ENCODE results near the gene CDK14.

CDK14 gene

DNA sequence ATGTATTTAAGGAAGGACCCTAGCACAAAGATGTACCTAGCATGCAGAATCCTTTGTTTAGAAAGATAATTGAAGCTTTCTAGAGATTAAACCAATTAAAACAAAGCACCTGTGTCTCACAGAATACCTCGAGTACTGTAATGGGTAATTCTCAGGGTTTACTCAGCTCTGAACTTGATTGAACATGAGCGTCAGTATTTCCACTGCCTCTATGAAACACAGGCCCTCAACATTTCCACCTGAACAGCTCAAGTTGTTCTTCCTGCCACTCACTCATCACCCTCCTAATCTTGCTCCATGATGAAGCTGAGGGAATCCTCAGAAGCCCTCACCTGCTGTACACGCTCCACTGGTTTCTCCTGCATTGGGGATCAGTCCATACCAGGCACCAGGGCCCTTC, 634.4 kb downstream of the CDK14 start:
- Histone ChIP-seq H3K9ac (ENCODE audit: insufficient read length) (no peak overlapping the region), H3K36me3 (ENCODE audit: insufficient read depth, low read length) (no peaks in the 10 kb centered on the region), H3K4me3 (no peak overlapping the region), H3K27ac (no peak overlapping the region), H3K9me3 (ENCODE audit: low read depth, low read length) (no peaks in the 10 kb centered on the region)
- no peak for DNase-seq (ENCODE audit: low read depth, low spot score)
- no peak for TF ChIP-seq POLR2AphosphoS5 (IDR thresholded peaks at IDR 0.05; ENCODE audit: borderline replicate concordance, low read depth, low read length)
- no peak for TF ChIP-seq FOXP2 (optimal IDR thresholded peaks at IDR 0.05; ENCODE audit: control extremely low read depth, extremely low read length, insufficient read depth)
- no peak for TF ChIP-seq EZH2 (IDR thresholded peaks at IDR 0.05)

DNA sequence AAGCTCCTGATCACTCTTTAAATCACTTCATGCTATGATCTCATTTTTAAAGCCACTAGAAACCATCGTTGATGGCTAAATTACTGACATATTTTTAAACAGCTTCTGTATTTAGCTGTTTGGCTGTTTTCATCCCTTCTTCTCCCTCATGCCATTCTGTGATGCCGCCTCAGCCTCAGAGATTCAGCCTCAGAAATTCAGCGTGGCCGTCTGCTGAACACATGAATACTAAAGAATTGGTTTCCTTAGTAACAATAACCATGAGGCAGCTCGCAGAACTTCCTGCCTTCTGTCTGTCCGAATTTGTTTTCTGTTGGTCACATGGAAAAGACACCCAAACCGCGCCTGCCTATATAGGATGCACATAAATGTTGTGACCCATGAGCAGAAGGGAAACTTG, 637.1 kb downstream of the CDK14 start:
- H3K9me3 ChIP-seq (ENCODE audit: low read depth, low read length): no peaks in the 10 kb centered on the region
- TF ChIP-seq FOXP2 (optimal IDR thresholded peaks at IDR 0.05; ENCODE audit: control extremely low read depth, extremely low read length, insufficient read depth): no peak
- no peak for TF ChIP-seq POLR2AphosphoS5 (IDR thresholded peaks at IDR 0.05; ENCODE audit: borderline replicate concordance, low read depth, low read length)
- TF ChIP-seq EZH2 (IDR thresholded peaks at IDR 0.05): no peak
- H3K4me3 ChIP-seq: no peak overlapping the region
- no peak overlapping the region for H3K27ac ChIP-seq
- no peak overlapping the region for H3K9ac ChIP-seq (ENCODE audit: insufficient read length)
- no peaks in the 10 kb centered on the region for H3K36me3 ChIP-seq (ENCODE audit: insufficient read depth, low read length)
- DNase-seq (ENCODE audit: low read depth, low spot score): no peak

GRCh38 chr7:91235211-91235832, 639.2 kb downstream of the CDK14 start:
- DNase-seq (ENCODE audit: low read depth, low spot score): no peak
- no peak overlapping the region for H3K9ac ChIP-seq (ENCODE audit: insufficient read length)
- no peak for TF ChIP-seq POLR2AphosphoS5 (IDR thresholded peaks at IDR 0.05; ENCODE audit: borderline replicate concordance, low read depth, low read length)
- TF ChIP-seq EZH2 (IDR thresholded peaks at IDR 0.05): no peak

GRCh38 chr7:91239171-91239604, 643.1 kb downstream of the CDK14 start:
- 0 out of 2 replicates have a peak overlapping the region, but pooled peaks have one; percentile 22 for H3K27ac ChIP-seq
- H3K9me3 ChIP-seq (ENCODE audit: low read depth, low read length): no peaks in the 10 kb centered on the region
- H3K4me3 ChIP-seq: no peak overlapping the region
- no peak for TF ChIP-seq FOXP2 (optimal IDR thresholded peaks at IDR 0.05; ENCODE audit: control extremely low read depth, extremely low read length, insufficient read depth)
- TF ChIP-seq EZH2 (IDR thresholded peaks at IDR 0.05): no peak
- H3K36me3 ChIP-seq (ENCODE audit: insufficient read depth, low read length): no peaks in the 10 kb centered on the region
- no peak overlapping the region for H3K9ac ChIP-seq (ENCODE audit: insufficient read length)
- DNase-seq (ENCODE audit: low read depth, low spot score): no peak

More at GRCh38 chr7:91235211-91235832, 639.2 kb downstream of the CDK14 start:
- Histone ChIP-seq H3K36me3 (ENCODE audit: insufficient read depth, low read length) (no peaks in the 10 kb centered on the region), H3K27ac (no peak overlapping the region), H3K4me3 (no peak overlapping the region), H3K9me3 (ENCODE audit: low read depth, low read length) (no peaks in the 10 kb centered on the region)

GRCh38 chr7:91239772-91240171, 643.7 kb downstream of the CDK14 start:
- TF ChIP-seq POLR2AphosphoS5 (IDR thresholded peaks at IDR 0.05; ENCODE audit: borderline replicate concordance, low read depth, low read length) (no peak), FOXP2 (optimal IDR thresholded peaks at IDR 0.05; ENCODE audit: control extremely low read depth, extremely low read length, insufficient read depth) (no peak), EZH2 (IDR thresholded peaks at IDR 0.05) (no peak)
- Histone ChIP-seq H3K9me3 (ENCODE audit: low read depth, low read length) (no peaks in the 10 kb centered on the region), H3K9ac (ENCODE audit: insufficient read length) (no peak overlapping the region), H3K4me3 (no peak overlapping the region; the same call in 1 of the 2 replicates), H3K36me3 (ENCODE audit: insufficient read depth, low read length) (no peaks in the 10 kb centered on the region), H3K27ac (peak overlapping the region; percentile 92)
- no peak for DNase-seq (ENCODE audit: low read depth, low spot score)

DNA sequence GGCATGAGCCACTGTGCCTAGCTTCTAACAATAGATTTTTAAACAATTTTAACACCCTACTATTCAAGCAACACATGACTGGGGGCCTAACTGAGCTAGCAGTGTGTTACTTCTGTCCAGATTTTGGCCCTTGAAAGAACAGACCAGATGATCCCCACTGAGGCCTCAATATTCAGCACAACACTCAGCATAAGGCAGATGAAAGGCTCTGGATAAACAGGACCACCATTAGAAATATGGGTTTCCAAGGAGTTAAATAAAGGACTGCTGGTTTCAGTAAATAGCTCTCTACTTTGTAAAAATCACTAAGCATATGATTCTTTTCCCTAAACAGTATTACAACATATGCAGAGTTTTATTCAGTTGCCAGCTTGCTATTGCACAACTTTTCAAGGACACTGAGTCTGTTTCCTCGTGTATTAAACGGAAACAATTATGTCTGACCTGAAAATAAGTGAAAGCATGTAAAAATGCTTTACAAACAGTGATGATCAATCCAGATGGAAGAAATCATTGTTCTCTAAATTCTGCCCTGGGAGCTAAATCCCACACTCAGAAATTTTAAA, 644.3 kb downstream of the CDK14 start:
- TF ChIP-seq FOXP2 (optimal IDR thresholded peaks at IDR 0.05; ENCODE audit: control extremely low read depth, extremely low read length, insufficient read depth) (no peak), POLR2AphosphoS5 (IDR thresholded peaks at IDR 0.05; ENCODE audit: borderline replicate concordance, low read depth, low read length) (peak; percentile 52; the same call in 1 of the 2 replicates)
- DNase-seq (ENCODE audit: low read depth, low spot score): peak; percentile 84
- H3K4me3 ChIP-seq: peak overlapping the region; percentile 44
- no peaks in the 10 kb centered on the region for H3K9me3 ChIP-seq (ENCODE audit: low read depth, low read length)
- H3K9ac ChIP-seq (ENCODE audit: insufficient read length): peak overlapping the region; percentile 4
- no peaks in the 10 kb centered on the region for H3K36me3 ChIP-seq (ENCODE audit: insufficient read depth, low read length)
- H3K27ac ChIP-seq: peak overlapping the region; percentile 92

GRCh38 chr7:91242097-91242844, 646.1 kb downstream of the CDK14 start:
- H3K4me3 ChIP-seq: peak overlapping the region; percentile 52
- TF ChIP-seq EZH2 (IDR thresholded peaks at IDR 0.05) (no peak), POLR2AphosphoS5 (IDR thresholded peaks at IDR 0.05; ENCODE audit: borderline replicate concordance, low read depth, low read length) (peak; percentile 44; the same call in 1 of the 2 replicates)
- peak overlapping the region; percentile 91 for H3K27ac ChIP-seq
- H3K9ac ChIP-seq (ENCODE audit: insufficient read length): no peak overlapping the region
- no peaks in the 10 kb centered on the region for H3K9me3 ChIP-seq (ENCODE audit: low read depth, low read length)
- peak; percentile 62 for DNase-seq (ENCODE audit: low read depth, low spot score)
- H3K36me3 ChIP-seq (ENCODE audit: insufficient read depth, low read length): no peaks in the 10 kb centered on the region

- no peak overlapping the region for H3K9ac ChIP-seq (ENCODE audit: insufficient read length)
- no peak overlapping the region for H3K4me3 ChIP-seq
- H3K9me3 ChIP-seq (ENCODE audit: low read depth, low read length): no peaks in the 10 kb centered on the region
- no peak for DNase-seq (ENCODE audit: low read depth, low spot score)
- no peak overlapping the region for H3K27ac ChIP-seq
- TF ChIP-seq EZH2 (IDR thresholded peaks at IDR 0.05): no peak
- H3K36me3 ChIP-seq (ENCODE audit: insufficient read depth, low read length): no peaks in the 10 kb centered on the region
Observed at GRCh38 chr7:91243591-91244301, 647.6 kb downstream of the CDK14 start.

Measured in SK-N-MC (cell line).